ENCODE results near the gene SCARB1. TPM values are rescaled to one million over a fixed set of nuclear protein-coding genes. Genes with fewer than 3 reads are reported as not detected.
A peak's percentile ranks its signal among the peaks of the same experiment; 100 is the strongest.

The SCARB1 gene
- total and polyA plus RNA-seq, 7 experiments from 2014 or later: 2.2 to 7.1 (median 4.0) TPM

DNA sequence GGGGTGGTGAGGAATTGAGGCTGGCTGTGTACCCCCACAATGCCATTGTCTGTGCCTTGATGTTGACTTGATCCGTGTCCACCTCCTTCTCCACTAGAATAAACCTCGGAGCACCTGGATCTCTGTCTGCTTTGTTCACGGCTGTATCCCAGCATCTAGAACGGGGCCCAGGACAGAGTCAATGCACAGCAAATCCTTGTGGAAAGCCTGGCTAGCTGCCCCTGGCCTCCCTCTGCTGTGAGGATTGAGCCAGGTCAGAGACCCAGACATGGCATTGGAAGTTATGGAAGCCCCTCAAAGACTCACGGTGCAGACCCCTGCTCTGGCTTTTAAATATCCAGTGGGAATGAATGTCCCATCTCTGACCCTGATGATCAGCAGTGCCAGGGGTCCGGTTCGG is 109.2 kb downstream of the SCARB1 start:
- Histone ChIP-seq H3K27ac (ENCODE audit: low read depth, low read length) (no peak overlapping the region), H3K4me1 (ENCODE audit: control insufficient read depth in 2 of 2, insufficient read depth in 2 of 2, low read length in 2 of 2) (peaks cover 0 to 12% of the 10 kb centered on the region in 2 donors), H3K27me3 (ENCODE audit: control insufficient read depth in 2 of 2, insufficient read depth in 2 of 2, low read length in 2 of 2) (no peaks in the 10 kb centered on the region), H3K36me3 (ENCODE audit: control insufficient read depth in 2 of 3, insufficient read depth in 3 of 3, low read length in 3 of 3) (no peaks in the 10 kb centered on the region), H3K9me3 (ENCODE audit: control insufficient read depth in 2 of 3, low read length in 3 of 3) (no peaks in the 10 kb centered on the region), H3K4me3 (ENCODE audit: low read length) (no peak overlapping the region)
- H3K27me3 Mint-ChIP-seq: peaks cover 0 to 16% (median 8%) of the 10 kb centered on the region in 5 donors
- peak overlapping the region in 1 of 9 donors; percentile 64 for H3K27ac Mint-ChIP-seq
- peaks cover 0 to 14% (median 8%) of the 10 kb centered on the region in 7 donors for H3K4me1 Mint-ChIP-seq
- intact Hi-C loops (cut with micrococcal nuclease): no loop called here
- H3K9me3 Mint-ChIP-seq: peaks cover 0 to 19% (median 2%) of the 10 kb centered on the region in 11 donors
- peaks cover 0 to 5% (median 0%) of the 10 kb centered on the region in 5 donors for H3K36me3 Mint-ChIP-seq
- ChIA-PET CTCF (interaction anchor here (1.3 kb wide), 1 partner anchor 12 kb away, joined by 3 read pairs; no protein-coding TSS in a partner anchor), POLR2A (no interaction called here)
- ATAC-seq (no peak), DNase-seq (no peak)
- no peak overlapping the region for H3K4me3 Mint-ChIP-seq

GRCh38 chr12:124753993-124754392 is 109.7 kb downstream of the SCARB1 start:
- H3K9me3 Mint-ChIP-seq: peaks cover 0 to 19% (median 2%) of the 10 kb centered on the region in 11 donors
- peaks cover 0 to 10% (median 8%) of the 10 kb centered on the region in 7 donors for H3K4me1 Mint-ChIP-seq
- no peak overlapping the region for H3K27ac Mint-ChIP-seq
- H3K4me1 ChIP-seq (ENCODE audit: control insufficient read depth in 2 of 2, insufficient read depth in 2 of 2, low read length in 2 of 2): peaks cover 0 to 12% of the 10 kb centered on the region in 2 donors
- no peak overlapping the region for H3K27ac ChIP-seq (ENCODE audit: low read depth, low read length)
- H3K27me3 Mint-ChIP-seq: peaks cover 0 to 16% (median 7%) of the 10 kb centered on the region in 5 donors
- no peaks in the 10 kb centered on the region for H3K27me3 ChIP-seq (ENCODE audit: control insufficient read depth in 2 of 2, insufficient read depth in 2 of 2, low read length in 2 of 2)
- intact Hi-C loops (cut with micrococcal nuclease): no loop called here
- no peaks in the 10 kb centered on the region for H3K36me3 ChIP-seq (ENCODE audit: control insufficient read depth in 2 of 3, insufficient read depth in 3 of 3, low read length in 3 of 3)
- ChIA-PET POLR2A (no interaction called here), CTCF (no interaction called here)
- no peak for DNase-seq
- H3K4me3 Mint-ChIP-seq: no peak overlapping the region
- no peaks in the 10 kb centered on the region for H3K9me3 ChIP-seq (ENCODE audit: control insufficient read depth in 2 of 3, low read length in 3 of 3)
- ATAC-seq: no peak
- H3K36me3 Mint-ChIP-seq: peaks cover 0 to 5% (median 0%) of the 10 kb centered on the region in 5 donors
- no peak overlapping the region for H3K4me3 ChIP-seq (ENCODE audit: low read length)

DNA sequence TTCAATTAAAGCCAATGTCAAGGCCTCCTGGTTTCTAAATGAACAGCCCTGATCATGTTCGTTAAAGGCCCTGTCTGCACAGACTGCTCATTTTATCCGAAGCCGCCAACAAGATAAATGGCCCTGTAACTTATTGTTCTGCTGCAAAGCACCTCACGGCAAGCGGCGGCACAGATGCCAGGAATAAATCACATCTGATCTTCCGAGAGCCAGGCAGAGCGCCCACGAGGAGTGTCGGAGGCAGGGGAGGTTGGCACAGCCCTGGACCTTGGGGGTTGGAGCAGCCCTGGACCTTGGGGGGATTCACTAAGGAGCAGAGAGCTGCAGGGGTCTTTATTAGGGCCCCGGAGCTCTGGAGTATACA is 110.5 kb downstream of the SCARB1 start:
- POLR2A ChIA-PET: no interaction called here
- H3K36me3 ChIP-seq (ENCODE audit: control insufficient read depth in 2 of 3, insufficient read depth in 3 of 3, low read length in 3 of 3): no peaks in the 10 kb centered on the region
- no peak overlapping the region for H3K4me3 Mint-ChIP-seq
- H3K4me3 ChIP-seq (ENCODE audit: low read length): no peak overlapping the region
- H3K9me3 ChIP-seq (ENCODE audit: control insufficient read depth in 2 of 3, low read length in 3 of 3): no peaks in the 10 kb centered on the region
- no peak for DNase-seq
- intact Hi-C loops (cut with micrococcal nuclease): no loop called here
- peaks cover 0 to 5% (median 0%) of the 10 kb centered on the region in 5 donors for H3K36me3 Mint-ChIP-seq
- no peak overlapping the region for H3K27ac Mint-ChIP-seq
- H3K27me3 Mint-ChIP-seq: peaks cover 0 to 16% (median 7%) of the 10 kb centered on the region in 5 donors
- H3K4me1 Mint-ChIP-seq: peaks cover 0 to 10% (median 8%) of the 10 kb centered on the region in 7 donors
- peaks cover 0 to 12% of the 10 kb centered on the region in 2 donors for H3K4me1 ChIP-seq (ENCODE audit: control insufficient read depth in 2 of 2, insufficient read depth in 2 of 2, low read length in 2 of 2)
- no peak for ATAC-seq
- H3K9me3 Mint-ChIP-seq: peaks cover 0 to 19% (median 2%) of the 10 kb centered on the region in 11 donors
- no peaks in the 10 kb centered on the region for H3K27me3 ChIP-seq (ENCODE audit: control insufficient read depth in 2 of 2, insufficient read depth in 2 of 2, low read length in 2 of 2)
- H3K27ac ChIP-seq (ENCODE audit: low read depth, low read length): no peak overlapping the region
- CTCF ChIA-PET: no interaction called here

GRCh38 chr12:124752437-124753227 is 111.0 kb downstream of the SCARB1 start:
- Histone ChIP-seq H3K4me3 (ENCODE audit: low read length) (no peak overlapping the region), H3K27me3 (ENCODE audit: control insufficient read depth in 2 of 2, insufficient read depth in 2 of 2, low read length in 2 of 2) (no peaks in the 10 kb centered on the region), H3K27ac (ENCODE audit: low read depth, low read length) (no peak overlapping the region), H3K9me3 (ENCODE audit: control insufficient read depth in 2 of 3, low read length in 3 of 3) (no peaks in the 10 kb centered on the region), H3K4me1 (ENCODE audit: control insufficient read depth in 2 of 2, insufficient read depth in 2 of 2, low read length in 2 of 2) (peaks cover 0 to 12% of the 10 kb centered on the region in 2 donors), H3K36me3 (ENCODE audit: control insufficient read depth in 2 of 3, insufficient read depth in 3 of 3, low read length in 3 of 3) (no peaks in the 10 kb centered on the region)
- intact Hi-C loops (cut with micrococcal nuclease): no loop called here
- POLR2A ChIA-PET: no interaction called here
- H3K27ac Mint-ChIP-seq: peak overlapping the region in 1 of 9 donors; percentile 62
- H3K27me3 Mint-ChIP-seq: peaks cover 0 to 13% (median 6%) of the 10 kb centered on the region in 5 donors
- H3K4me1 Mint-ChIP-seq: peaks cover 0 to 10% (median 8%) of the 10 kb centered on the region in 7 donors
- CTCF ChIA-PET: no interaction called here
- DNase-seq (no peak), ATAC-seq (peak; percentile 45)
- H3K4me3 Mint-ChIP-seq: no peak overlapping the region
- H3K36me3 Mint-ChIP-seq: peaks cover 0 to 5% (median 0%) of the 10 kb centered on the region in 5 donors
- H3K9me3 Mint-ChIP-seq: peaks cover 0 to 18% (median 2%) of the 10 kb centered on the region in 11 donors

- no peaks in the 10 kb centered on the region for H3K36me3 ChIP-seq (ENCODE audit: control insufficient read depth in 2 of 3, insufficient read depth in 3 of 3, low read length in 3 of 3)
- Mint-ChIP-seq H3K4me3 (no peak overlapping the region), H3K36me3 (peaks cover 0 to 4% (median 0%) of the 10 kb centered on the region in 5 donors), H3K27me3 (peaks cover 0 to 12% (median 0%) of the 10 kb centered on the region in 5 donors), H3K9me3 (peaks cover 0 to 13% (median 2%) of the 10 kb centered on the region in 11 donors), H3K4me1 (peaks cover 0 to 10% (median 8%) of the 10 kb centered on the region in 7 donors), H3K27ac (no peak overlapping the region)
- H3K4me1 ChIP-seq (ENCODE audit: control insufficient read depth in 2 of 2, insufficient read depth in 2 of 2, low read length in 2 of 2): peaks cover 0 to 12% of the 10 kb centered on the region in 2 donors
- POLR2A ChIA-PET: no interaction called here
- ATAC-seq (no peak), DNase-seq (no peak)
- intact Hi-C loops (cut with micrococcal nuclease): no loop called here
- H3K27me3 ChIP-seq (ENCODE audit: control insufficient read depth in 2 of 2, insufficient read depth in 2 of 2, low read length in 2 of 2): no peaks in the 10 kb centered on the region
- H3K9me3 ChIP-seq (ENCODE audit: control insufficient read depth in 2 of 3, low read length in 3 of 3): no peaks in the 10 kb centered on the region
- CTCF ChIA-PET: no interaction called here
- H3K4me3 ChIP-seq (ENCODE audit: low read length): no peak overlapping the region
- no peak overlapping the region for H3K27ac ChIP-seq (ENCODE audit: low read depth, low read length)
Measured at GRCh38 chr12:124751654-124752355, 111.9 kb downstream of the SCARB1 start.

DNA sequence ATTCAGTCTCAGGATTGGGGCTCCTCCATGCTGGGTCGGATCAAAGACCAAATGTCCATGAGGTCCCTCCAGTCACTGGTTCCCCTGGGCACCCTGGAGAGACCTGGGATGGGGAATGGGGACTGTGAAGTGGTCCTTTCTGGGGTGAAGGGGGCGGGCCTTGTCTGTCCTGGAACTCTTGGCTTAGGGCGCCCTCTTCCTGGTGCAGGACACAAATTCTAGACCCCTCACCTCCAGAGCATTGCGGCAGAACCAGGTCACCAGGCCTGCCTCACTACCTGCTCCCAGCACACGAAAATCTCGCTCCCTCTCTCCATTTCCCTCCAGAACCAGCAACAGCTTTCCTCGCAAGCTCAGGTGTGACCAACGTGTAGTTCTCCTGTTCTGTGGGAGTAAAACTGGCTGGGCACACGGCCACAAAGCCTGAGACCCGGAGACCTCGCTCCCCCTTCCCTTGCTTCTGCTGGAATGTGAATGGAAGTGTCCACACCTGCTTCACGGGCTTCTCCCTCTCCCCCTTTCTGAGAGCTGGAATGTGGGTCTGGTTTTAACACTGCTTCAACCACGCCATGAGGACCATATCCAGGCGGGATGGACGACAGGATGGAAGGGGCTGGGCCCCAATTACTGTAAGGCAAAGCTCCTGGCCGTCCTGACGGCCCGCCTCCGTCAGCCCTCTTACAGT is 112.7 kb downstream of the SCARB1 start:
- no peak for DNase-seq
- ChIA-PET CTCF (no interaction called here), POLR2A (no interaction called here)
- no peak overlapping the region for H3K27ac ChIP-seq (ENCODE audit: low read depth, low read length)
- peaks cover 0 to 12% (median 6%) of the 10 kb centered on the region in 5 donors for H3K27me3 Mint-ChIP-seq
- H3K27me3 ChIP-seq (ENCODE audit: control insufficient read depth in 2 of 2, insufficient read depth in 2 of 2, low read length in 2 of 2): no peaks in the 10 kb centered on the region
- H3K36me3 ChIP-seq (ENCODE audit: control insufficient read depth in 2 of 3, insufficient read depth in 3 of 3, low read length in 3 of 3): no peaks in the 10 kb centered on the region
- H3K4me1 Mint-ChIP-seq: peaks cover 7 to 17% (median 14%) of the 10 kb centered on the region in 7 donors
- H3K9me3 ChIP-seq (ENCODE audit: control insufficient read depth in 2 of 3, low read length in 3 of 3): no peaks in the 10 kb centered on the region
- H3K36me3 Mint-ChIP-seq: no peaks in the 10 kb centered on the region
- intact Hi-C loops (cut with micrococcal nuclease): no loop called here
- H3K27ac Mint-ChIP-seq: no peak overlapping the region
- H3K4me3 Mint-ChIP-seq: no peak overlapping the region
- H3K4me1 ChIP-seq (ENCODE audit: control insufficient read depth in 2 of 2, insufficient read depth in 2 of 2, low read length in 2 of 2): peaks cover 5 to 12% of the 10 kb centered on the region in 2 donors
- no peak overlapping the region for H3K4me3 ChIP-seq (ENCODE audit: low read length)
- peaks cover 0 to 8% (median 2%) of the 10 kb centered on the region in 11 donors for H3K9me3 Mint-ChIP-seq
- no peak for ATAC-seq
